Transverse colon (tissue), 3 donors: ENCODE data around the gene SV2A.

Experiments used
- POLR2A ChIP-seq: fragments of 450-650 bp; IDR thresholded peaks from one replicate; pipeline ENCODE4 v1.6.1; 2016; ENCODE audit warnings: antibody characterized with exemption, mild to moderate bottlenecking, moderate library complexity
- TF ChIP-seq, protein P1 (sequence below), 5 experiments: fragments of 200-600 bp in 3 of 5; fragments of 450-650 bp in 2 of 5; sonication (generic) in 3 of 5; IDR thresholded peaks; 1 replicate in 2 of 5; 2 replicates in 3 of 5; pipeline ENCODE4 v1.5.1; 2016 to 2017; ENCODE audit warnings: antibody characterized with exemption in 5 of 5, inconsistent platforms in 3 of 5, mild to moderate bottlenecking in 2 of 5, moderate library complexity in 1 of 5

DNA sequence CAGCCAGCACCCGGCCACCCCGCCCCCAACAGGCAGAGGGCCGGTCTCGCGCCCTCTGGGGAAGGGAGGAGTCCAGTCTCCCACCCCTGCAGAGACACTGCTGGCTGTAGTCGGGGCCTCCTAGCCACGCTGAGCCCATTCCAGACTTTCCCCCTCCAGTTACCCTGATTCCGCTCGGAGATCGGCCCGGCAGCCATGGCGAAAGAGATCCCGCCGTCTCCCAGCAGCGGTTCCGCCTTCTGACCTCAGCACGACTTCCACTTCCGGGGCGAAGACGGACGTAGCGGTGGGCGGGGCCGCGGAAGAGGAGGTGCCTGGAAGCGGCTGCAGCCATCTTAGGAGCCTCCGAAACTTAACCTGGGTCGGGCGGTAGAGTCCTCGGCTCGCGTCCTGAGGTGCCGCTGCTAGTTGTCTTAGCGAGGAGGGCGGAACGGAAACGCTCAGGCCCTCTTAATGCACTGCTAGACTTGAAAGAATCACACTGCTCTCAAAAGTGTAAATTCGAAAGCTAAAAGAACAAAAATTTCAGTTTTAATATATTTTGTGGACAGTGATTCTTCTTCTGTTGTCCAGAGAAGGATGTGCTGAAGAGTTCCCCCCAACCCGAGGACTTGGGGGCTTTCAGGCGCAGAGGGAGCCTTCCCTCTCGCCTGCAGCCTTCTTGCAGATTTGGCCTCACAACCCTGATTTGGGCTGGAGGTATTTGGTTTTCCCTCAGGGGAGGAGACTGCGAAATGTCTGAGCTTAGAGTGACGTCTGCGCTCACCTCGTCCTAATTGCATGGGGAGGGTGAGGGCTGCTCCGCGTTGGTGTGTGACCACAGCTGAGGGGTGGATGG is 10.1 kb upstream of the SV2A start, which contains the start of gene SF3B4:
- TF ChIP-seq, protein P1, sequence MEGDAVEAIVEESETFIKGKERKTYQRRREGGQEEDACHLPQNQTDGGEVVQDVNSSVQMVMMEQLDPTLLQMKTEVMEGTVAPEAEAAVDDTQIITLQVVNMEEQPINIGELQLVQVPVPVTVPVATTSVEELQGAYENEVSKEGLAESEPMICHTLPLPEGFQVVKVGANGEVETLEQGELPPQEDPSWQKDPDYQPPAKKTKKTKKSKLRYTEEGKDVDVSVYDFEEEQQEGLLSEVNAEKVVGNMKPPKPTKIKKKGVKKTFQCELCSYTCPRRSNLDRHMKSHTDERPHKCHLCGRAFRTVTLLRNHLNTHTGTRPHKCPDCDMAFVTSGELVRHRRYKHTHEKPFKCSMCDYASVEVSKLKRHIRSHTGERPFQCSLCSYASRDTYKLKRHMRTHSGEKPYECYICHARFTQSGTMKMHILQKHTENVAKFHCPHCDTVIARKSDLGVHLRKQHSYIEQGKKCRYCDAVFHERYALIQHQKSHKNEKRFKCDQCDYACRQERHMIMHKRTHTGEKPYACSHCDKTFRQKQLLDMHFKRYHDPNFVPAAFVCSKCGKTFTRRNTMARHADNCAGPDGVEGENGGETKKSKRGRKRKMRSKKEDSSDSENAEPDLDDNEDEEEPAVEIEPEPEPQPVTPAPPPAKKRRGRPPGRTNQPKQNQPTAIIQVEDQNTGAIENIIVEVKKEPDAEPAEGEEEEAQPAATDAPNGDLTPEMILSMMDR (IDR thresholded peaks at IDR 0.05), result no peak
- TF ChIP-seq POLR2A, result peak; percentile 94
